ENCODE measurements around the gene HPGDS. TPM values are rescaled to one million over a fixed set of nuclear protein-coding genes. Genes with fewer than 3 reads are reported as not detected.

The HPGDS gene
- total and polyA plus RNA-seq, 10 of the 15 experiments (the other 5 are each of a cell fraction or from before 2014, with no cell fraction given), result not detected

GRCh38 chr4:94357624-94358023 lies 15.0 kb upstream of the HPGDS start:
- no peak for FAIRE-seq
- no peak overlapping the region for H3K9ac ChIP-seq (ENCODE audit: control insufficient read depth, insufficient read depth, low read length)

More at GRCh38 chr4:94357624-94358023, 15.0 kb upstream of the HPGDS start:
- RAD21 ChIA-PET (ENCODE audit: unreplicated experiment), result no interaction called here
- CTCF ChIA-PET, result no interaction called here
- Histone ChIP-seq H3K4me1 (ENCODE audit: control insufficient read depth, insufficient read depth, low read length) (no peaks in the 10 kb centered on the region), H4K20me1 (ENCODE audit: control insufficient read depth, insufficient read depth) (no peaks in the 10 kb centered on the region), H3K36me3 (ENCODE audit: control insufficient read depth in 2 of 2, insufficient read depth in 2 of 2, low read length in 1 of 2) (no peaks in the 10 kb centered on the region), H3K79me2 (ENCODE audit: control insufficient read depth, insufficient read depth, low read length) (no peaks in the 10 kb centered on the region), H3K9me3 (replicated peaks; ENCODE audit: control insufficient read depth, insufficient read depth, low read length) (no peaks in the 10 kb centered on the region), H3K4me3 (no peak overlapping the region), H3K27ac (ENCODE audit: control insufficient read depth, insufficient read depth) (no peak overlapping the region), H3K4me2 (ENCODE audit: control insufficient read depth, insufficient read depth) (no peak overlapping the region), H2AFZ (ENCODE audit: control insufficient read depth, low read depth, low read length) (no peak overlapping the region), H3K27me3 (replicated peaks in 1 of 2; ENCODE audit: control insufficient read depth in 2 of 2, insufficient read depth in 2 of 2, low read length in 1 of 2) (no peaks in the 10 kb centered on the region)
- in situ Hi-C loops (cut with MboI) (no loop called here), intact Hi-C loops (cut with micrococcal nuclease; ENCODE audit: unreplicated experiment) (no loop called here)
- DNase-seq (ENCODE audit: low read depth, low spot score) (no peak), ATAC-seq (no peak)
- no TSS peak for BruUV-seq (replicated peaks)
- 27% methylated on average over 2 of the region's 2 CpGs for WGBS (ENCODE audit: insufficient coverage, insufficient replicate concordance, low lambda C conversion rate, missing lambda C conversion rate)
- TF ChIP-seq SREBF1 (IDR thresholded peaks at IDR 0.05; ENCODE audit: low read length) (no peak), ATF2 (IDR thresholded peaks at IDR 0.05; ENCODE audit: low read length) (no peak), PRDM15 (CRISPR knock-in tag; IDR thresholded peaks at IDR 0.05) (no peak), TAF1 (IDR thresholded peaks at IDR 0.05; ENCODE audit: borderline replicate concordance, low read depth, low read length) (no peak), MAX (IDR thresholded peaks at IDR 0.05; ENCODE audit: low read depth, low read length) (no peak), ZBED1 (IDR thresholded peaks at IDR 0.05; ENCODE audit: borderline replicate concordance) (no peak), BMI1 (IDR thresholded peaks at IDR 0.05; ENCODE audit: borderline replicate concordance) (no peak), YY1 (IDR thresholded peaks at IDR 0.05; ENCODE audit: low read depth, low read length) (no peak), MTA3 (IDR thresholded peaks at IDR 0.05; ENCODE audit: borderline replicate concordance, low read length) (no peak), ATF3 (IDR thresholded peaks at IDR 0.05; ENCODE audit: borderline replicate concordance, extremely low read depth, low read depth, low read length) (no peak), STAT1 (conservative IDR thresholded peaks at IDR 0.05) (no peak), MLLT1 (IDR thresholded peaks at IDR 0.05) (no peak), NFYB (IDR thresholded peaks at IDR 0.05; ENCODE audit: insufficient read depth, low read depth, low read length) (no peak)
- POLR2A ChIA-PET, result no interaction called here
- SMC1A ChIA-PET (ENCODE audit: uncharacterized antibody, unreplicated experiment), result no interaction called here
